HepG2 (cell line): ENCODE data around the gene PSRC1. TPM values are rescaled to one million over a fixed set of nuclear protein-coding genes. Genes with fewer than 3 reads are reported as not detected.

Experiments
- BCL3 ChIP-seq: sonication (generic); formaldehyde crosslinking; IDR thresholded peaks from 2 replicates; pipeline ENCODE4 v1.5.1; 2020; ENCODE audit warnings: mild to moderate bottlenecking, missing genetic modification reagents, moderate library complexity
- HMG20A ChIP-seq: IDR thresholded peaks from 2 replicates; pipeline ENCODE4 v1.6.1; 2016; ENCODE audit warnings: borderline replicate concordance
- HOXA5 ChIP-seq: sonication (generic); formaldehyde crosslinking; IDR thresholded peaks from 2 replicates; pipeline ENCODE4 v1.4.0; 2020; ENCODE audit warnings: missing genetic modification reagents
- MXD4 ChIP-seq: IDR thresholded peaks from 2 replicates; pipeline ENCODE4 v1.6.1; 2016; ENCODE audit warnings: mild to moderate bottlenecking, missing biosample characterization, missing genetic modification reagents
- NCOR1 ChIP-seq: fragments of 200-600 bp; sonication (generic); IDR thresholded peaks from 2 replicates; pipeline ENCODE4 v1.7.0; 2017; ENCODE audit warnings: antibody characterized with exemption, low read length, borderline replicate concordance
- NR2C2 ChIP-seq: sonication (generic); formaldehyde crosslinking; IDR thresholded peaks from 2 replicates; pipeline ENCODE4 v1.4.0; 2020; ENCODE audit warnings: missing genetic modification reagents, mild to moderate bottlenecking, moderate library complexity, borderline replicate concordance
- RARA ChIP-seq: IDR thresholded peaks from 2 replicates; pipeline ENCODE4 v1.6.1; 2016; ENCODE audit warnings: missing genetic modification reagents, missing compliant biosample characterization
- SCMH1 ChIP-seq: sonication (generic); formaldehyde crosslinking; IDR thresholded peaks from 2 replicates; pipeline ENCODE4 v1.9.0; 2021; ENCODE audit warnings: missing genetic modification reagents, mild to moderate bottlenecking, borderline replicate concordance
- SRSF9 ChIP-seq: fragments of 200-400 bp; formaldehyde crosslinking; IDR thresholded peaks from 2 replicates; pipeline ENCODE4 v1.6.1; 2018; ENCODE audit warnings: borderline replicate concordance, mild to moderate bottlenecking, low read depth, low read length; ENCODE audit not compliant: insufficient read depth, poor library complexity, severe bottlenecking
- ZKSCAN5 ChIP-seq: sonication (generic); formaldehyde crosslinking; IDR thresholded peaks from 2 replicates; pipeline ENCODE4 v1.5.1; 2020; ENCODE audit warnings: mild to moderate bottlenecking, missing genetic modification reagents
- ZMYM4 ChIP-seq: sonication (generic); formaldehyde crosslinking; IDR thresholded peaks from 2 replicates; pipeline ENCODE4 v1.8.1; 2023; ENCODE audit warnings: mild to moderate bottlenecking, missing genetic modification reagents
- ZNF281 ChIP-seq: sonication (generic); formaldehyde crosslinking; IDR thresholded peaks from 2 replicates; pipeline ENCODE4 v1.4.0; 2020; ENCODE audit warnings: missing genetic modification reagents, borderline replicate concordance
- ZNF639 ChIP-seq: conservative IDR thresholded peaks from 2 replicates; pipeline ENCODE4 v1.6.1; 2018; ENCODE audit warnings: missing genetic modification reagents
- ZNF747 ChIP-seq: sonication (generic); formaldehyde crosslinking; IDR thresholded peaks from 2 replicates; pipeline ENCODE4 v1.8.1; 2023; ENCODE audit warnings: missing genetic modification reagents, mild to moderate bottlenecking, borderline replicate concordance
- ZNF776 ChIP-seq: sonication (generic); formaldehyde crosslinking; IDR thresholded peaks from 2 replicates; pipeline ENCODE4 v1.4.0; 2020; ENCODE audit warnings: mild to moderate bottlenecking, missing genetic modification reagents
- ZNF790 ChIP-seq: sonication (generic); formaldehyde crosslinking; IDR thresholded peaks from 2 replicates; pipeline ENCODE4 v1.8.0; 2022; ENCODE audit warnings: missing genetic modification reagents, mild to moderate bottlenecking, borderline replicate concordance
- polyA plus RNA-seq, 8 experiments: library from polyadenylated mRNA; depleted of rRNA in 3 of 8; stranded (reverse) in 7 of 8; unstranded in 1 of 8; fragments of >200 nt; fragmentation: Illumina TruSeq in 4 of 8; extraction: Trizol in 4 of 8; gene quantifications; 2 replicates each; pipeline versions ENCODE4 v1.2.1 to v1.2.3, GENCODE V29; 2011 to 2016; ENCODE audit warnings: low read depth in 4 of 8, missing spikeins in 1 of 8, mixed read lengths in 1 of 8; ENCODE audit not compliant: insufficient read depth in 1 of 8
- total RNA-seq, 5 experiments: library from RNA; depleted of rRNA; stranded (reverse); fragments of >200 nt; fragmentation: Illumina TruSeq; extraction: Trizol; gene quantifications; 2 replicates each; pipeline ENCODE4 v1.2.3, GENCODE V29; 2016; ENCODE audit warnings: low read depth in 1 of 5
- TF ChIP-seq, protein P1 (sequence below): sonication (generic); formaldehyde crosslinking; IDR thresholded peaks from 2 replicates; pipeline ENCODE4 v1.5.0; 2020; ENCODE audit warnings: missing genetic modification reagents
- TF ChIP-seq, protein P2 (sequence below): IDR thresholded peaks from 2 replicates; pipeline ENCODE4 v1.4.0; 2020; ENCODE audit warnings: mild to moderate bottlenecking, missing genetic modification reagents

PSRC1 gene
- total and polyA plus RNA-seq, 2 of the 13 experiments (the other 11 are each of a cell fraction or from before 2014, with no cell fraction given) = 28.6 to 30.3 TPM

DNA sequence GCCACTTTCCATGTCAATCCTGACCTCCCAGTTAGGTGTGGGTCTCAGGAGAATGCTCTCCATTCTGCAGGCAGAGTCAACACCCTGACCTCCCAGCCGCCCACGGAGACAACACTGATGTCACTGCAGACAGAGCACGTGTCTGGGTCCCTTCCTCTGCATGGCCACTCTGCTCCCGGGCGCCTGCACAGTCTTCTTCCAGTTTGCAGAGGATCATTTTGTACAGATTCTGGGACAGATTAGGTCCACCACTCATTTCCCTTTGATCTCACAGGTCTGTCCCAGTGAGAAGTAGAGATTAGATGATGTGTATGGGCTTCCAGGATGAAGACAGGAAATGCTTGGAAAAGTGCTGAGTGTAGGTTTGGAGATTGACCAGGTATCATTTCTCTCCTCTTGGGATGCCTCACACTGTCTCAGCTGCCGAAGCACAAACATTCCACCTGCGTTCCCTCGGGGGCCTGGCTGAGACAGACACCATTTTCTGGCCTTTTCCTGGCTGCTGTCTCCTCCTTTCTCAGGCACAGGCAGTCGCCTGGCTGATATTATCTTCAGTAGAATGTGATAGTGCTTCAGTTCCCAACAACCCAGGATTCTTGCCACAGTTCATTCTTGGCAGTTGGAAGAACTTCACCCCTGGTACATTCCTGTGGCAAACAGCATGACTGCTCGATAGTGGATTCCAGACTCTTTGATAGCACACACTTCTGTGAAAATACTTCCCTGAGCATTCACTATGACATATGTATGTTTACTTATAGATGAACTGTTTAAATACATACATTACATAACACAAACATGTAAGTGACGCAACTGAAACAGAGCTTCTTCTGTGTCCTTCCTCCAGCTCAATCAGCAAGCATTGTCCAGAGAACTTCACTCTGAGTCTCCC, 16.0 kb upstream of the PSRC1 start (continued):
- TF ChIP-seq ZNF747 (CRISPR knock-in tag) (no peak), SCMH1 (no peak), NR2C2 (CRISPR knock-in tag) (peak; percentile 39; the same call in 1 of the 2 replicates), SRSF9 (no peak), NCOR1 (peak; percentile 77; the same call in 1 of the 2 replicates), MXD4 (CRISPR knock-in tag) (no peak; the same call in 1 of the 2 replicates), RARA (CRISPR knock-in tag) (peak; percentile 88), ZNF281 (CRISPR knock-in tag) (peak; percentile 9; the same call in 1 of the 2 replicates), ZNF776 (CRISPR knock-in tag) (no peak), HMG20A (peak; percentile 93; the same call in 1 of the 2 replicates), ZKSCAN5 (no peak), ZNF790 (CRISPR knock-in tag) (no peak), ZNF639 (CRISPR knock-in tag) (peak; percentile 7; the same call in 1 of the 2 replicates), ZMYM4 (no peak), HOXA5 (CRISPR knock-in tag) (peak; percentile 59), BCL3 (CRISPR knock-in tag) (no peak)
- TF ChIP-seq, protein P1, sequence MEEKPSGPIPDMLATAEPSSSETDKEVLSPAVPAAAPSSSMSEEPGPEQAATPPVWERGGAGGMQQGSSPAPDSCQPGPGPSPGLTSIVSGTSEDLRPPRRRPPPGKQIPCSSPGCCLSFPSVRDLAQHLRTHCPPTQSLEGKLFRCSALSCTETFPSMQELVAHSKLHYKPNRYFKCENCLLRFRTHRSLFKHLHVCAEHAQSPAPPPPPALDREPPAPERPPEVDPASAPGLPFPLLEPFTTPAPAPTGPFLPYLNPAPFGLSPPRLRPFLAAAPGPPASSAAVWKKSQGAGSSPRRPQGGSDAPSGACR (CRISPR knock-in tag) = no peak
- TF ChIP-seq, protein P2, sequence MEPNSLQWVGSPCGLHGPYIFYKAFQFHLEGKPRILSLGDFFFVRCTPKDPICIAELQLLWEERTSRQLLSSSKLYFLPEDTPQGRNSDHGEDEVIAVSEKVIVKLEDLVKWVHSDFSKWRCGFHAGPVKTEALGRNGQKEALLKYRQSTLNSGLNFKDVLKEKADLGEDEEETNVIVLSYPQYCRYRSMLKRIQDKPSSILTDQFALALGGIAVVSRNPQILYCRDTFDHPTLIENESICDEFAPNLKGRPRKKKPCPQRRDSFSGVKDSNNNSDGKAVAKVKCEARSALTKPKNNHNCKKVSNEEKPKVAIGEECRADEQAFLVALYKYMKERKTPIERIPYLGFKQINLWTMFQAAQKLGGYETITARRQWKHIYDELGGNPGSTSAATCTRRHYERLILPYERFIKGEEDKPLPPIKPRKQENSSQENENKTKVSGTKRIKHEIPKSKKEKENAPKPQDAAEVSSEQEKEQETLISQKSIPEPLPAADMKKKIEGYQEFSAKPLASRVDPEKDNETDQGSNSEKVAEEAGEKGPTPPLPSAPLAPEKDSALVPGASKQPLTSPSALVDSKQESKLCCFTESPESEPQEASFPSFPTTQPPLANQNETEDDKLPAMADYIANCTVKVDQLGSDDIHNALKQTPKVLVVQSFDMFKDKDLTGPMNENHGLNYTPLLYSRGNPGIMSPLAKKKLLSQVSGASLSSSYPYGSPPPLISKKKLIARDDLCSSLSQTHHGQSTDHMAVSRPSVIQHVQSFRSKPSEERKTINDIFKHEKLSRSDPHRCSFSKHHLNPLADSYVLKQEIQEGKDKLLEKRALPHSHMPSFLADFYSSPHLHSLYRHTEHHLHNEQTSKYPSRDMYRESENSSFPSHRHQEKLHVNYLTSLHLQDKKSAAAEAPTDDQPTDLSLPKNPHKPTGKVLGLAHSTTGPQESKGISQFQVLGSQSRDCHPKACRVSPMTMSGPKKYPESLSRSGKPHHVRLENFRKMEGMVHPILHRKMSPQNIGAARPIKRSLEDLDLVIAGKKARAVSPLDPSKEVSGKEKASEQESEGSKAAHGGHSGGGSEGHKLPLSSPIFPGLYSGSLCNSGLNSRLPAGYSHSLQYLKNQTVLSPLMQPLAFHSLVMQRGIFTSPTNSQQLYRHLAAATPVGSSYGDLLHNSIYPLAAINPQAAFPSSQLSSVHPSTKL (CRISPR knock-in tag) = peak; percentile 98
